ENCODE data around the gene CNTN5.
"Not testable (repeated sequence)": the region's sequence is repeated elsewhere in the genome, so short reads cannot be mapped to it uniquely, and the experiment has no call there.

The CNTN5 gene

DNA sequence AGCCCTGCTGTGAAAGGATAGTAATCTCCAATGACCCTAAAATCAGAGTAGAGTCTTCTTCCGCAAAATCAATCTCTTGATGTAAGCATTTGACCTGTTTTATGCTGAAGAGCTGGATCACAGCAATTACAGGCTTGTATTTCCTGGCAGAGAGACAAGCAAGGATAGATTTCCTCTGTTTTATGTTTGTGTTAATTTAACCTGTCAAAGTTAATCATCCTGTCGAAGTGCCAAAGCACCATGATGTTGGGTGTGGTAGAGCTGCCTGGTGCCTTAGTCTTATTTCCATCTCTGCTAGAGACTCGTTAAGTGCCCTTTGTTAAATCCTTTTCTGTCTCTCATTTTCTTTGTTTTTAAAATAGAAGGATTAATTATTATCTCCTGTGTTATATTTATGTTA is 248.1 kb downstream of the CNTN5 start:
- no peak for DNase-seq
- TF ChIP-seq GATA1 (IDR thresholded peaks at IDR 0.05; ENCODE audit: low read depth, low read length) (no peak), POLR2A (IDR thresholded peaks at IDR 0.05; ENCODE audit: low read length) (no peak)

DNA sequence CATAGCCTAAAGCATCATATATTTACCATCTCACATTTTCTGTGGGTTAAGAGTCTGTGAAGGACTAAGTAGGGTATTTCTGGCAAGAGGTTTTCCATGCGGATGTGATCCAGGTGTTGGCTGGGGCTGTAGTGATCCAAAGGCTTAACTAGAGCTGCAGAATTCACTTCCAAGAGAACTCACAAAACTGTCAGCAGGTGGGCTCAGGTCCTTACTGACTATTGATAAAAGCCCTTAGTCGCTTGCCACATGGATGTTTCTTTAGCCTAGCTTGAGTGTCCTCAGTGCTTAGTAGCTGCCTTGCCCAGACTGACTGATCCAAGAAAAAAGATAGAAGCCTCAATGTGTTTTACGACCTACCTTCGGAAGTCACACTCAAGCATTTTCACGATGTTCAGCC is 250.8 kb downstream of the CNTN5 start:
- TF ChIP-seq POLR2A (IDR thresholded peaks at IDR 0.05; ENCODE audit: low read length) (no peak), GATA1 (IDR thresholded peaks at IDR 0.05; ENCODE audit: low read depth, low read length) (no peak)

DNA sequence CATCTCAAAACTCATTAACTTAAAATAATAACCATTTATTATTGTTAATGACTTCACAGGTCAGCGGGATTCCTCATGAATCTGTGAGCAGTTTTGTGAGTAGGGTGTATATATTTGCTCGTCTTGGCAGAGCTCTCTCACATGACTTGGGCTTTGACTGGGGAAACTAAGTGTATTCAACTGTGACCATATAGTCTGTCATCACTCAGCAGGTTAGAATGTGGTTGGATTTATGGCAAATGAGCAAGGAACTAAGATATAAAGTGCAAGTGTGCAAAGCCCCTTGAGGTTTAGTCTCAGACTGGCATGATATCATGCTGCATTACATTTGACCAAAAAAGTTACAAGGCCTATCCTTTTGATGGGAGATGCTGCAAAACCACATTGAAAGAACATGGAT is 254.8 kb downstream of the CNTN5 start:
- DNase-seq, result no peak
- TF ChIP-seq POLR2A (IDR thresholded peaks at IDR 0.05; ENCODE audit: low read length), result no peak
- no peak for TF ChIP-seq GATA1 (IDR thresholded peaks at IDR 0.05; ENCODE audit: low read depth, low read length)

More for the DNA sequence above, 250.8 kb downstream of the CNTN5 start:
- DNase-seq, result no peak

DNA sequence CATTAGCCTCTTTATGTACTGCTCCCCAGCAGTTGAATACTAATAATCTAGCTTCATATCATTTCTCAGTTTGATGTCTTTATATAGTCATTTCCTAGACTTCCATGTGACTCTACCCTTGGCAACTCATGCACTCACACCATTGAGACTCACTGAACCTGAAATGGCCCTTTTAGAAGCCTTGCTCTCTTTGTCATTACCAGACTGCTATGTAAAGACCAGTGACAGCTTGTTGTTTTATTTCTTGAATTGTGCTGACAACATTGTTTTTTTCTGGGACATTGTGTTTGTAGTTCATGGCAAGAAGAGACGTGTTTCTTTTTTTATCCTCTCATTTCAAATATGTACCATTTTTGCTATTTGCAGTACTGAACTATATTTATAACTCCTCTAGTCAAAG is 256.5 kb downstream of the CNTN5 start:
- no peak for TF ChIP-seq GATA1 (IDR thresholded peaks at IDR 0.05; ENCODE audit: low read depth, low read length)
- TF ChIP-seq POLR2A (IDR thresholded peaks at IDR 0.05; ENCODE audit: low read length), result no peak
- no peak for DNase-seq

DNA sequence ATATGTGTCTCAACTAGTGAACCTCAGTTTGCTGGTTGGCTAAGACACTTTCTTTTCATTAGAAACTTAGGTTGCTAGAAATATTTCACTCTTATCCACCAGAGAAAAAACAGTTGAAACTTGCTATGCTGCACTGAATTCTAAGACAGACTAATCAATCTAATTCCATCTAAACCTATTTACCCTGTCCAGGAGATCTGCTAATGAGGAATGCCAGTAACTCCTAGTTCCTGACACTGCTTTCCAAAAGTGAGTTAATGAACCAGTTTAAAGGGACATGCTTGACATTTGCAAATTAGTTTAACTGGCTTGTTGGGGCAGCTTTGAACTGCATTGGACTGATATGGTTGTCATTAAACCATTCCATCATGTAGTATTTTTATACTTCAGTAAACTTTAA is 258.5 kb downstream of the CNTN5 start:
- DNase-seq, result no peak
- TF ChIP-seq POLR2A (IDR thresholded peaks at IDR 0.05; ENCODE audit: low read length) (no peak), GATA1 (IDR thresholded peaks at IDR 0.05; ENCODE audit: low read depth, low read length) (no peak)

DNA sequence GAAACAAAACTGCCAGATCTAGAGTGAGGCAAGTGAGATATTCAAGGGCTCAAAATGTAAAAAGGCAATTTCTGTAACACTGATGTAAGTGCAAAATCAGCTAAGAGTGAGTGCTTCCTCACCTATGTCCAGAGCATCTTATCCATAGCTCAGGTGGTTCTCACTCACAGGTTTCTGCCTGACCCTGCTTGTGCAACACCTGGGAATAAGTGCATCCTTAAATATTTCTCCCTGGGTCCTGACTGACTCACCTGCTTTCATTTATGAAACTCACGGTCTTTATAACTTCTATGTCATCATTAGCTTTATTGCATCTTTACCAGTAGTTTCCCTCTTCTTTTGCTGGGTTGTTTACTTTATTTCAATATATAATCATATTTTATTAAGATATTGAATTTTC is 260.6 kb downstream of the CNTN5 start:
- DNase-seq, result no peak
- TF ChIP-seq GATA1 (IDR thresholded peaks at IDR 0.05; ENCODE audit: low read depth, low read length), result no peak
- TF ChIP-seq POLR2A (IDR thresholded peaks at IDR 0.05; ENCODE audit: low read length), result no peak

DNA sequence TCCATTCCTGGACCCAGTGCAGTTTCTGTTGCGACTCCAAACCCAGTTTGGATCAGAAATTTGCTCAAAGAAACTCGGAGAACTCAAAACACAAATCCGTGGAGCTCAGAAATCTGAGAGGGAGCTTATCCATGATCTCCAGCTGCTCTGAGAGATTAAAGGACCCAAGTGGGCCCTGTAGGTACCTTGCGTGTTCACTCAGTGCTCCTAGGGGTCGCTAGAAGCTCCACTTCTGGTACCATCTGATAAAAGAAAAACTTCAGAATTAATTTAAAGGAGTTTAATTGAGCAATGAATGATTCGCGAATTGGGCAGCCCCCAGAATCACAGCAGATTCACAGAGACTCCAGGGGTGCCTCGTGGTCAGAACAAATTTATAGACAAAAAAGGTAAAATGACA is 277.2 kb downstream of the CNTN5 start:
- not testable (repeated sequence) for DNase-seq

DNA sequence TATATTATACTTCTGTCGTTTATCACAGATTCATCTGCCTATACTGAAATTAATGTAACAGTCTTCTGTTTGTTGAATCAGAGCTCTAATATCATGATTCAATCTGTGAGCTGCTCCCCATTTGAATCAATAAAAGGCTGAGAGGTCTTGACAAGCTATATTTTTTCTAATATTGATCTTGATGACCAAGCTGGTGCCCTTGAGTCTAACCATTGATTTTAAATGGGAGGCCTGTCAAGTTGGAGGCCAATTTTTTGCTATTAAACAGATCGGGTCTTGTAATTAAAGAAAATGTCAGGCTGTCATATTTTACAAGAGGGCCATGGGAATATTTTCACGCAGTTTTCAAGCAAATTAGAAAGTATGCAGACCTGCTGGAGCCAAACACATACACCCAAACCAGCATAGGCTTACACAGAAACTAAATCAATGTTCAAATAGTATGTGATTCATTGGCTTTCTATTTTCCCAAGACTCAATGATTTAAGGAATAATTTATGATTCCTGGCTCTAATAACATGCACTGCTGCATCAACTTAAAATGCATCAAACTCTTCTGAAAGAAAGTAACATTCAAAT is 286.9 kb downstream of the CNTN5 start:
- DNase-seq, result no peak

DNA sequence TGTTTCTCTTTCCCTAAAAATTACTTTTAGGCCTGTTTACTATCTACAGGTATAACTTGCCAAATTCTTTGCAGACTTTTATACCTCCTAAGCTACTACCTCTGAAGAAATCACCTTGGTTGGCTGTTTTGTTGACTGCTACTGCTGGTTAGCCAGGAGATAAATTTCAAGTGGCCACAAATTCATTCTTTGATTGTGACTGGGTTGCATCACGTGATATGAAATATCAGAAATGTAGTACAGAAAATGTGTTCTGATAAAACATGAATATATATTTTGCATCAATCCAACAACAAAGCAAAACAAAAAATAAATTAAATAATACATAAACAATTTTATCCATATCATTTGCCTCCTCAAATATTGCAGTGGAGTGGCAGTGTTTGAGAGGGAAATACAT is 291.1 kb downstream of the CNTN5 start:
- TF ChIP-seq GATA1 (IDR thresholded peaks at IDR 0.05; ENCODE audit: low read depth, low read length) (no peak), POLR2A (IDR thresholded peaks at IDR 0.05; ENCODE audit: low read length) (no peak)
- DNase-seq, result no peak

More for the DNA sequence above, 286.9 kb downstream of the CNTN5 start:
- TF ChIP-seq GATA1 (IDR thresholded peaks at IDR 0.05; ENCODE audit: low read depth, low read length) (no peak), POLR2A (IDR thresholded peaks at IDR 0.05; ENCODE audit: low read length) (no peak)

DNA sequence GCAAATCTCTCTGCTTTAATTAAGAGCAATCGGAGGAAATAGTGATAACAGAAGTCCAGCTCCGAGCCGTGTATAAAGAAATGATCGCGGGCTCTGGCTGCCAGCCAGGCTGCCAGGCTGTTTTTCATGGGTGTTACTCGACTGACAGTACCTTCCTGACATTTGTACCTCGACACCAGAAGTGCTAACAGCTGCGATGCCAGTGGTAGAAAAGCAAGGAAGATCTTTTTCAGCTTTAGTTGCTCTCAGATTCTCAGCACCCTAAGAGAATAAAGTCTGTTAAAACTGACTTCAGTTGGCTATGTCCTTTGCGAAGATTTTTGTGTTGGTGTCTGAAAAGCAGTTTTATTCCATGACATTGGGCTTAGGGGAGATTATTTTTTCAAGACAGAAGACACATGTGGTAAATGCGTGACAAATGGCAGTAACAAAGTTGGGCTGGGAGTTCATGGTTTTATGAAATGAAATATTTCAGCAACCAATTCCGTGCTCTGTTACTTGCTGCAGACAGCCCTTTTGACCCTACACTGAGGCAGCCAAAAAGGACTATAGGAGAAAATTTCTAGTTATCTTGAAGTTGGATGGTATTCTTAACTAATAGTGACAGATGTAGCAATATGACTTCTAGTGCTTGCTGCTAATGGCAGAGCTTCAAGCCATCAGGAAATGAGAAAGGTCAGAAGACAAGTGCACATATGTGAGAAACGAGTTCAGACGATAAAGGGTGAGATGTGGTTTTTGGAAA is 296.2 kb downstream of the CNTN5 start:
- DNase-seq, result no peak
- TF ChIP-seq POLR2A (IDR thresholded peaks at IDR 0.05; ENCODE audit: low read length) (no peak), GATA1 (IDR thresholded peaks at IDR 0.05; ENCODE audit: low read depth, low read length) (no peak)

DNA sequence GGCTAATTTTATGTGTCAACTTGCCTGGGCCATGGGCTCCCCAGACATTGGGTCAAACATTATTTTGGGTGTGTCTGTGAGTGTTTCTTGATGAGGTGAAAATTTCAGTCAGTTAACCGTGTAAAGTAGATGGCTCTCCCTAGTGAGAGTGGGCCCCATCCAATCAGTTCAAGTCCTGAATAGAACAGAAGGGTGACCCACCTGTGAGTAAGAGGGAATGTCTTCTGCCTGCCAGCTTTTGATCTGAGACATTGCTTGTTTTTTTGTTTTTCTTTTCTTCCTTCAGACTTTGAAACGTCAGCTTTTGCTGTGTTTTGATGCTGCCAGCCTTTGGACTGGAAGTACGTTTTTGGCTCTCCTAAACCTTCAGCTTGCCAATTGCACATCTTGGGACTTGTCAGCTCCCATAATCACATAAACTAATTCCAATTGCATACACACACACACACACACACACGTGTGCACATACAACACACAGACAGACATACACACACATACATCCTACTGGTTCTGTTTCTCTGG is 300.1 kb downstream of the CNTN5 start:
- TF ChIP-seq GATA1 (IDR thresholded peaks at IDR 0.05; ENCODE audit: low read depth, low read length) (no peak), POLR2A (IDR thresholded peaks at IDR 0.05; ENCODE audit: low read length) (no peak)
- DNase-seq, result no peak

DNA sequence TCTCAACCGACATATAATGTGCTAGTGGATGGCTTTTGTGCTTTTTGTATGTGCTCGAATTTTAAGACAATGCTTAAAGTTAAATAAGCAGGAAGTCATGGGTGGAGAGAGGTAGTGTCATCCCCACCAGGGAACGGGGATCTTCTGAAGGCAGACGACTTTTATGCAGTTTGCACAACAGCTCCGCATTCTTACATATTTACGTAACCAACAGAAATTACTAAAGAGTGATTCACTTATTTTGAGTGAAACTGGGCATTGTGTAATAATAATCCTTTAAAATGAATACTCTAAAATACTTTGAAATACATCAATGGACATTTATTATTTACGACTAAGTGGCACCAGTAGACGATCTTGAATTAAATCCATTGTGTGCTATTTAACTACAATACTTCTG is 305.1 kb downstream of the CNTN5 start:
- no peak for DNase-seq
- TF ChIP-seq POLR2A (IDR thresholded peaks at IDR 0.05; ENCODE audit: low read length), result no peak
- no peak for TF ChIP-seq GATA1 (IDR thresholded peaks at IDR 0.05; ENCODE audit: low read depth, low read length)

DNA sequence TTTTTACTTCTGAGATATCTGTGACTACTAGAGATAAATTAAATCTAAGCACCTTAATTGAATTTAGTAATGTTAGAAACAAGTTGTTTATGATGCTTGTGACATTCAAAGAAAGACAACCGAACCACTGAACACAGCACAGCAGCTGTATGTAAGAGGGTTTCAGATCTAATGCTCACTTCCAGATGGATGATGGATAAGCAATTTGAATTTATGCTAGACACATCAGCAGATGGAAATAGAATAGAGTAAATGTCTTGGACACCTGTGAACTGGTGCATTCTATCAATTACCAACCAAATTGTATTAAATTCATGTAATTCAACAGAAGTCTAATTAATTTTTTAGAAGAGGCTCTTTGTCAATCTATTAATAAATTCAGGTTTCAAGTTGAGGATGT is 306.3 kb downstream of the CNTN5 start:
- TF ChIP-seq GATA1 (IDR thresholded peaks at IDR 0.05; ENCODE audit: low read depth, low read length), result no peak
- no peak for TF ChIP-seq POLR2A (IDR thresholded peaks at IDR 0.05; ENCODE audit: low read length)
- no peak for DNase-seq

DNA sequence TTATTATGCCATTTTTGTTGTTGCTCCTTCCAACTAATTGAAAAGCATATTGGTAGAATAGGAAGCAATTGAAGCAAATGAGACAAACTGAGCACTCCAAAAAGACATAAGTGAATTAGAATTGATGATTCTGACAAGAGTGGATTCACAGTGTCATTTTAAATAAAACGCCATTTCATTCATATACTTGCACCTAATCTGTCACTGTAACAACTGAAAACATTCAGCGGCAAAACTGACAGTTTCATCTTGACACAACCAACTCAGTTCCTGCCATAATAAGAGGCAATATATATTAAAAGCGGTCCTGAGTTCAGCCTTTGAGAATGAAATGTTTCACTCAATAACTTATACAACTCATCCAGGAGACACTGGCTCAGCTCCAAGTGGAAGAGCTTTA is 306.8 kb downstream of the CNTN5 start:
- TF ChIP-seq GATA1 (IDR thresholded peaks at IDR 0.05; ENCODE audit: low read depth, low read length), result no peak
- TF ChIP-seq POLR2A (IDR thresholded peaks at IDR 0.05; ENCODE audit: low read length), result no peak
- DNase-seq, result no peak

DNA sequence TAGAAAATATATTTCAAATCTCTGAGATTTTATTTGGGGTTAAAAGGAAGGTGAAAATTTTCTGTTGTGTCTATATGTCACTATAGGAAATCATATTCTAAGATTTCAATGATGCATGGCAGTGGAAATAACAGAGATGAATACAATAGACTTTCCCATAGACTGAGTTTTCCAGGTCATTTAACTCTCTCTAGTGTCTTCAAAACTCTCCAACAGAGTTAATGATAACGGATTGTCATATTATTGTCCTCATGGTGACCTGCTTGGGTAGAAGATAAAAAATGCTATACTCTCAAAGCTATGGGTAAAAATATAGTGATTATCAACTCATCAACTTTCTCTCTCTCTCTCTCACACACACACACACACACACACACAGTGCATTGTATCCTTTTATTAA is 312.9 kb downstream of the CNTN5 start:
- no peak for DNase-seq
- TF ChIP-seq GATA1 (IDR thresholded peaks at IDR 0.05; ENCODE audit: low read depth, low read length), result no peak
- TF ChIP-seq POLR2A (IDR thresholded peaks at IDR 0.05; ENCODE audit: low read length), result no peak
